ENCODE measurements around the gene FRAS1. TPM values are rescaled to one million over a fixed set of nuclear protein-coding genes. Genes with fewer than 3 reads are reported as not detected.

FRAS1 gene
- total RNA-seq, 1 donor from 2014 or later: 28.4 TPM

GRCh38 chr4:78152795-78153194 is 95.7 kb downstream of the FRAS1 start:
- no peak for DNase-seq (ENCODE audit: low read depth)

DNA sequence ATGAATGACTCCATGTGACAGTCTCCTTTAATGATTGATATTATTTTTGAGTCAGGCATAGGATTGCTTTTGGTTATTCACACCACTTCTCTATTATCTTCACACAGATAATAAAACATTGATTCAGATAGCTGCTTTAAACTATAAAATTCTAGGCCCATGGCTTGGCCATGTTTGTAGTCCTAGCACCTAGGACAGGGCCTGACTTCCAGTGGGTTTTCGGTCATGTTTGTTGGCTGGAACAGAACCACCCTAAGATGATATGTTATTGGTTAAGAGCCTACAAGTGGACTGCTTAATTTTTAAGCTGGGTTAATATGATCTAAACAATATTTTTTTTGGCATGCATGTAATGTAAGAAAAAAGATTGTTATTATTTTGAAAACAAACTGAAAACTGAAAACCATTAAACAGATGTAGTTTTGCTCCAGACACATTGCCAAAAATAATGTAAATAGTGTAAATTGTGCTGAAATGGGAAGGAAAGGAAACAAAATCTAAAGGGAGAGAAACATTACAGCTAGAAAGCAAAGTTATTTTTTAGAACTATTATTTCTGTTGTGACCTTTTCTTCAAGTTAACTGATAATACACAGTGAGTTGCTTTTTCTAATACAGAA is 98.0 kb downstream of the FRAS1 start:
- H3K4me3 ChIP-seq (ENCODE audit: low read depth, low read length): no peak overlapping the region
- DNase-seq (ENCODE audit: low read depth): no peak
- H3K36me3 ChIP-seq (ENCODE audit: control insufficient read depth, insufficient read depth, low read length): peaks cover 1% of the 10 kb centered on the region
- TF ChIP-seq, protein P1, sequence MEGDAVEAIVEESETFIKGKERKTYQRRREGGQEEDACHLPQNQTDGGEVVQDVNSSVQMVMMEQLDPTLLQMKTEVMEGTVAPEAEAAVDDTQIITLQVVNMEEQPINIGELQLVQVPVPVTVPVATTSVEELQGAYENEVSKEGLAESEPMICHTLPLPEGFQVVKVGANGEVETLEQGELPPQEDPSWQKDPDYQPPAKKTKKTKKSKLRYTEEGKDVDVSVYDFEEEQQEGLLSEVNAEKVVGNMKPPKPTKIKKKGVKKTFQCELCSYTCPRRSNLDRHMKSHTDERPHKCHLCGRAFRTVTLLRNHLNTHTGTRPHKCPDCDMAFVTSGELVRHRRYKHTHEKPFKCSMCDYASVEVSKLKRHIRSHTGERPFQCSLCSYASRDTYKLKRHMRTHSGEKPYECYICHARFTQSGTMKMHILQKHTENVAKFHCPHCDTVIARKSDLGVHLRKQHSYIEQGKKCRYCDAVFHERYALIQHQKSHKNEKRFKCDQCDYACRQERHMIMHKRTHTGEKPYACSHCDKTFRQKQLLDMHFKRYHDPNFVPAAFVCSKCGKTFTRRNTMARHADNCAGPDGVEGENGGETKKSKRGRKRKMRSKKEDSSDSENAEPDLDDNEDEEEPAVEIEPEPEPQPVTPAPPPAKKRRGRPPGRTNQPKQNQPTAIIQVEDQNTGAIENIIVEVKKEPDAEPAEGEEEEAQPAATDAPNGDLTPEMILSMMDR (IDR thresholded peaks at IDR 0.05; ENCODE audit: insufficient read depth, low read length, poor library complexity, severe bottlenecking): no peak
- H3K27me3 ChIP-seq (ENCODE audit: control insufficient read depth, insufficient read depth, low read length): no peaks in the 10 kb centered on the region

More at GRCh38 chr4:78152795-78153194, 95.7 kb downstream of the FRAS1 start:
- H3K36me3 ChIP-seq (ENCODE audit: control insufficient read depth, insufficient read depth, low read length): peaks cover 1% of the 10 kb centered on the region
- TF ChIP-seq, protein P1 (IDR thresholded peaks at IDR 0.05; ENCODE audit: insufficient read depth, low read length, poor library complexity, severe bottlenecking): no peak
- H3K4me3 ChIP-seq (ENCODE audit: low read depth, low read length): no peak overlapping the region
- no peaks in the 10 kb centered on the region for H3K27me3 ChIP-seq (ENCODE audit: control insufficient read depth, insufficient read depth, low read length)

GRCh38 chr4:78155616-78156105 is 98.5 kb downstream of the FRAS1 start:
- TF ChIP-seq, protein P1 (IDR thresholded peaks at IDR 0.05; ENCODE audit: insufficient read depth, low read length, poor library complexity, severe bottlenecking): no peak
- Histone ChIP-seq H3K36me3 (ENCODE audit: control insufficient read depth, insufficient read depth, low read length) (peaks cover 1% of the 10 kb centered on the region), H3K27me3 (ENCODE audit: control insufficient read depth, insufficient read depth, low read length) (no peaks in the 10 kb centered on the region), H3K4me3 (ENCODE audit: low read depth, low read length) (no peak overlapping the region)
- DNase-seq (ENCODE audit: low read depth): no peak

GRCh38 chr4:78156520-78156919 is 99.4 kb downstream of the FRAS1 start:
- no peaks in the 10 kb centered on the region for H3K27me3 ChIP-seq (ENCODE audit: control insufficient read depth, insufficient read depth, low read length)
- H3K4me3 ChIP-seq (ENCODE audit: low read depth, low read length): no peak overlapping the region
- DNase-seq (ENCODE audit: low read depth): no peak
- TF ChIP-seq, protein P1 (IDR thresholded peaks at IDR 0.05; ENCODE audit: insufficient read depth, low read length, poor library complexity, severe bottlenecking): no peak
- peaks cover 1% of the 10 kb centered on the region for H3K36me3 ChIP-seq (ENCODE audit: control insufficient read depth, insufficient read depth, low read length)

- no peak overlapping the region for H3K4me3 ChIP-seq (ENCODE audit: low read depth, low read length)
- TF ChIP-seq, protein P1 (IDR thresholded peaks at IDR 0.05; ENCODE audit: insufficient read depth, low read length, poor library complexity, severe bottlenecking): no peak
- no peaks in the 10 kb centered on the region for H3K27me3 ChIP-seq (ENCODE audit: control insufficient read depth, insufficient read depth, low read length)
- no peaks in the 10 kb centered on the region for H3K36me3 ChIP-seq (ENCODE audit: control insufficient read depth, insufficient read depth, low read length)
- DNase-seq (ENCODE audit: low read depth): no peak
Measured at GRCh38 chr4:78162342-78162741, 105.2 kb downstream of the FRAS1 start.

- Histone ChIP-seq H3K4me3 (ENCODE audit: low read depth, low read length) (no peak overlapping the region), H3K27me3 (ENCODE audit: control insufficient read depth, insufficient read depth, low read length) (no peaks in the 10 kb centered on the region), H3K36me3 (ENCODE audit: control insufficient read depth, insufficient read depth, low read length) (no peaks in the 10 kb centered on the region)
- TF ChIP-seq, protein P1 (IDR thresholded peaks at IDR 0.05; ENCODE audit: insufficient read depth, low read length, poor library complexity, severe bottlenecking): no peak
- DNase-seq (ENCODE audit: low read depth): no peak
Measured at GRCh38 chr4:78162821-78163220, 105.7 kb downstream of the FRAS1 start.
